ENCODE measurements around the gene THEM4.

Gene THEM4

GRCh38 chr1:151834239-151834638, 75.1 kb downstream of the THEM4 start:
- Histone ChIP-seq H3K4me3 (no peak overlapping the region), H3K27ac (no peak overlapping the region)
- DNase-seq (ENCODE audit: low spot score), result no peak
- TF ChIP-seq CTCF (IDR thresholded peaks at IDR 0.05), result no peak

- no peak for DNase-seq (ENCODE audit: low spot score)
- H3K27ac ChIP-seq, result no peak overlapping the region
- no peak for TF ChIP-seq CTCF (IDR thresholded peaks at IDR 0.05)
- H3K4me3 ChIP-seq, result no peak overlapping the region
Measured at GRCh38 chr1:151833172-151833900, 76.0 kb downstream of the THEM4 start.

- Histone ChIP-seq H3K27ac (no peak overlapping the region), H3K4me3 (no peak overlapping the region)
- no peak for TF ChIP-seq CTCF (IDR thresholded peaks at IDR 0.05)
- DNase-seq (ENCODE audit: low spot score), result no peak
Measured at GRCh38 chr1:151832318-151832980, 76.9 kb downstream of the THEM4 start.

GRCh38 chr1:151831605-151832004, 77.7 kb downstream of the THEM4 start, which contains the start of gene RORC:
Gene RORC, minus strand, starts transcription at chr1:151831802. Its CDS starts 38 bp downstream, at chr1:151831764.
- Histone ChIP-seq H3K27ac (no peak within 1 kb of the TSS), H3K4me3 (no peak within 1 kb of the TSS)
- DNase-seq (ENCODE audit: low spot score), result no peak
- TF ChIP-seq CTCF (IDR thresholded peaks at IDR 0.05), result no peak

- H3K27ac ChIP-seq, result no peak overlapping the region
- H3K4me3 ChIP-seq, result no peak overlapping the region
- DNase-seq (ENCODE audit: low spot score), result no peak
- no peak for TF ChIP-seq CTCF (IDR thresholded peaks at IDR 0.05)
Measured at GRCh38 chr1:151831256-151831591, 78.1 kb downstream of the THEM4 start.

GRCh38 chr1:151830055-151830454, 79.3 kb downstream of the THEM4 start:
- no peak overlapping the region for H3K4me3 ChIP-seq
- no peak for DNase-seq (ENCODE audit: low spot score)
- TF ChIP-seq CTCF (IDR thresholded peaks at IDR 0.05), result no peak
- H3K27ac ChIP-seq, result no peak overlapping the region

Measured in coronary artery (tissue), 2 donors.